Activated CD4-positive, alpha-beta T cell treated with anti-CD3 and anti-CD28 coated beads for 24 hours (primary cell): ENCODE data around the gene PATL2.
"Not testable (repeated sequence)": the region's sequence is repeated elsewhere in the genome, so short reads cannot be mapped to it uniquely, and the experiment has no call there.

Experiments used
- DNase-seq, 2 donors: peaks; one replicate each; pipeline ENCODE4 v3.0.0-alpha.2; 2020; ENCODE audit warnings: low read depth in 2 of 2

The PATL2 gene

DNA sequence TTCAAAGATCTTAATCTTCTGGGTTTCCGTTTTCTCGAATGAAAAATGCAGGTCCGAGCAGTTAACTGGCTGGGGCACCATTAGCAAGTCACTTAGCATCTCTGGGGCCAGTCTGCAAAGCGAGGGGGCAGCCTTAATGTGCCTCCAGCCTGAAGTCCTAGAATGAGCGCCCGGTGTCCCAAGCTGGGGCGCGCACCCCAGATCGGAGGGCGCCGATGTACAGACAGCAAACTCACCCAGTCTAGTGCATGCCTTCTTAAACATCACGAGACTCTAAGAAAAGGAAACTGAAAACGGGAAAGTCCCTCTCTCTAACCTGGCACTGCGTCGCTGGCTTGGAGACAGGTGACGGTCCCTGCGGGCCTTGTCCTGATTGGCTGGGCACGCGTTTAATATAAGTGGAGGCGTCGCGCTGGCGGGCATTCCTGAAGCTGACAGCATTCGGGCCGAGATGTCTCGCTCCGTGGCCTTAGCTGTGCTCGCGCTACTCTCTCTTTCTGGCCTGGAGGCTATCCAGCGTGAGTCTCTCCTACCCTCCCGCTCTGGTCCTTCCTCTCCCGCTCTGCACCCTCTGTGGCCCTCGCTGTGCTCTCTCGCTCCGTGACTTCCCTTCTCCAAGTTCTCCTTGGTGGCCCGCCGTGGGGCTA, at the start of gene PATL2, which contains the start of gene B2M:
TSS of gene PATL2 (minus strand) at position 228 of the 647 bp plus-strand sequence. CDS start 34,833 bp downstream, outside the sequence.
TSS of gene B2M (plus strand) at position 422 of the 647 bp plus-strand sequence. CDS start at position 452, 30 bp downstream.
- DNase-seq = peak; percentile 91 to 95

DNA sequence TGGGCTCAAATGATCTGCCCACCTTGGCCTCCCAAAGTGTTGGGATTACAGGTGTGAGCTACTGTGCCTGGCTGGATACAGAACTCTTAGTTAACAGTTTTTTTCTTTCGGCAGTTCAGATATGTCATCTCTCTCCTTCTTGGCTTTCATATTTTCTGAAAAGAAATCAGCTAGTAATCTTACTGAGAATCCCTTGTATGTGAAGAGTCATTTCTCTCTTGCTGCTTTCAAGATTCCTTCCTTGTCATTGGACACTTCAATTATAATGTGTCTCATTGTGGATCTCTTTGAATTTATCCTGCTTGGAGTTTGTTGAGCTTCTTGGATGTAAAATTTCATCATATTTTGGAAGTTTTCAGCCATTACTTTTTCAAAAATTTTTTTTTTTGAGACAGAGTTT, 42.2 kb upstream of the PATL2 start:
- DNase-seq = no peak

DNA sequence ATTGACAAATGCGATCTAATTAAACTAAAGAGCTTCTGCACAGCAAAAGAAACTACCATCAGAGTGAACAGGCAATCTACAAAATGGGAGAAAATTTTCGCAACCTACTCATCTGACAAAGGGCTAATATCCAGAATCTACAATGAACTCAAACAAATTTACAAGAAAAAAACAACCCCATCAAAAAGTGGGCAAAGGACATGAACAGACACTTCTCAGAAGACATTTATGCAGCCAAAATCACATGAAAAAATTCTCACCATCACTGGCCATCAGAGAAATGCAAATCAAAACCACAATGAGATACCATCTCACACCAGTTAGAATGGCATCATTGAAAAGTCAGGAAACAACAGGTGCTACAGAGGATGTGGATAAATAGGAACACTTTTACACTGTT, 32.3 kb upstream of the PATL2 start:
- DNase-seq = not testable (repeated sequence)

DNA sequence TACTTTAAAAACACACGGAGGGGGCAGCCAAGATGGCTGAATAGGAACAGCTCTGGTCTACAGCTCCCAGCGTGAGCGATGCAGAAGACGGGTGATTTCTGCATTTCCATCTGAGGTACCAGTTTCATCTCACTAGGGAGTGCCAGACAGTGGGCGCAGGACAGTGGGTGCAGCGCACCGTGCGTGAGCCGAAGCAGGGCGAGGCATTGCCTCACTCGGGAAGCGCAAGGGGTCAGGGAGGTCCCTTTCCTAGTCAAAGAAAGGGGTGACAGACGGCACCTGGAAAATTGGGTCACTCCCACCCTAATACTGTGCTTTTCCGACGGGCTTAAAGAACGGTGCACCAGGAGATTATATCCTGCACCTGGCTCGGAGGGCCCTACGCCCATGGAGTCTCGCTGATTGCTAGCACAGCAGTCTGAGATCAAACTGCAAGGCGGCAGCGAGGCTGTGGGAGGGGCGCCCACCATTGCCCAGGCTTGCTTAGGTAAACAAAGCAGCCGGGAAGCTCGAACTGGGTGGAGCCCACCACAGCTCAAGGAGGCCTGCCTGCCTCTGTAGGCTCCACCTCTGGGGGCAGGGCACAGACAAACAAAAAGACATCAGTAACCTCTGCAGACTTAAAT, 28.2 kb upstream of the PATL2 start:
- DNase-seq = not testable (repeated sequence)

DNA sequence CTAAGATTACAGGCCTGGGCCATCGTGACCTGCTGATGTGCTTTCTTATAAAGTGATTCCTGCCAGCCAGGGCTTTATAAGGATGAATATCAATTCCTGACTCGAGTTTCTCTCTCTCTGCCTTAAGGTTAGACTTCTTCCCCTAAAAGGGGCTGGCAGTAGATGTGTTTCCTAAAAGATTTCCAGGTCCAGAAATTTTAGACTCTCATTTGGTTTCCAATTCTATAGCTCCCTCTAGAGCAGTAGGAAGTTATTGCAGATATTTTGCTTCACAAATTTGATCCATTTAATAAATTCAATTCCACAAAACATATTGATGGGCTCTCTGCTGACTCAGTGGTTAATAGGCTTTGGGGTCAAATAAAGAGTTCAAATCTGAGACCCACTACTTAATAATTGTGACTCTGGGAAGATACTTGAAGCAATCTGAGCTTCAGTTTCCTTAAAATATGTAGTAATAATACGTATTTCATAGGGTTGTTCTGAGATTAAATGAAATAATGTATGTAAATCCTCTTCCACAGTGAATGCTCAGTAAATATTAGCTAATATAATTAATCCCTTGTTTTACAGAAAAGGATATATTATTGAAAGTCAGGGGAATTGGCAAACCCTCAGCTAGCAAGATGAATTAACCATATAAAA, 27.3 kb upstream of the PATL2 start:
- DNase-seq = no peak

DNA sequence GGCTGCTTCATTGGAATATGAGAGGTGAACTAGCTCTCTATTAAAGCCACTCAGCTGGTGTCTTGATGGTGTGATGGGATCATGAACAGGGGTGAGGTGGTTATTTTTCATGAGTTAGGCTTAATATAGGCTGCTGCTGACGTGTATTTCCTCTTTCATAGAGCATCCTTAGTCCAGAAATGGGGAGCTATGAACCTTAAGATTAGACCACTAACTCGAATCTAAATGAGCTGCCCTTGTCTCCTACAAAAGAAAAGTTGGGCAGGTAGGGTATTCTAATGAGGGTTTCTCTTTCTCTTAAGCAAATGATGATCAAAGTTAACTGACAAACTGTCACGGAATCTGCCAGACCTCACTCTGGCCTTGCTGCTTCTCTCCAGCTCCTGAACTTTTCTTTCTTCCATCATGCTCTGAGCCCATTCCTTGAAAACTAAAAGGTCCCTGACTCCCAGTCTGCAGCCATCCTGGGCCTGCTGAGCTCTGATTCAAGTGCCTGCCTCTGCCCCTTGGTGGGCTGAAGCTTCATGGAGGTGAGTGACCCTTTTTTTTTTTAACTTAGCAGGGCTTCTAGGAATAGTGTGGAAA, 25.1 kb upstream of the PATL2 start, which contains the start of gene TRIM69:
TSS of gene TRIM69 (plus strand) at position 348 of the 585 bp plus-strand sequence. CDS start at position 525, 177 bp downstream.
- DNase-seq = no peak

DNA sequence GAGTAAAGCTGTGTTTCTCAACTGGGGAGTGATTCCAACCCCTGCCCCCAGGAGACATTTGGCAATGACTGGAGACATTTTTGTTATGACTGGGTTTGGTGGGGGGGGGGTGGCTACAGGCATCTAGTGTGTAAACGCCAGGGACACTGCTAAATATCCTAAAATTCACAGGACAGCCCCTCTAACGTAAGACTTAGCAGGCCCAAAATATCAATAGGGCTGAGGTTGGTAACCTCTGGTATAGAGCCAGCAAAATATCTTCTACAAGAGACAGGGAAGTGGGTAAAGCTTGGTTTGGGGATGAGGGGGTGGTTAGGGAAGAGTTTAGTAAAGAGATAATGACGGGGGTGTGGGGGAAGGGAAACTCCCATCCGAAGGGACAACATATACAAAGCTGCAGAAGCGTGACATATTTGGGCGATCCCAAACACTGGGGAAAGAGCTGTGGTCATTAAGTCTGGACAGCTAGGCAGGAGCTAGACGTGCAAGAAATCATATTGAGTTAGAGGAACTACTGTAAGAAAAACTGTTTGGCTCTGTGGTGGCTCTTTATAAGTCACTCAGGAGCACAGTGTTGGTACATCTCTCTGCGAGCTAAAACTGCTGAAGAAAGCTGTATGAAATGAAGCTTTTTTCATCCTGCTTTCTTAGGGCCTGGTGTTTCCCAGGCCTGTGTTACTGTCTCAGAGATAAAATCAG, 24.5 kb upstream of the PATL2 start:
- DNase-seq = no peak

DNA sequence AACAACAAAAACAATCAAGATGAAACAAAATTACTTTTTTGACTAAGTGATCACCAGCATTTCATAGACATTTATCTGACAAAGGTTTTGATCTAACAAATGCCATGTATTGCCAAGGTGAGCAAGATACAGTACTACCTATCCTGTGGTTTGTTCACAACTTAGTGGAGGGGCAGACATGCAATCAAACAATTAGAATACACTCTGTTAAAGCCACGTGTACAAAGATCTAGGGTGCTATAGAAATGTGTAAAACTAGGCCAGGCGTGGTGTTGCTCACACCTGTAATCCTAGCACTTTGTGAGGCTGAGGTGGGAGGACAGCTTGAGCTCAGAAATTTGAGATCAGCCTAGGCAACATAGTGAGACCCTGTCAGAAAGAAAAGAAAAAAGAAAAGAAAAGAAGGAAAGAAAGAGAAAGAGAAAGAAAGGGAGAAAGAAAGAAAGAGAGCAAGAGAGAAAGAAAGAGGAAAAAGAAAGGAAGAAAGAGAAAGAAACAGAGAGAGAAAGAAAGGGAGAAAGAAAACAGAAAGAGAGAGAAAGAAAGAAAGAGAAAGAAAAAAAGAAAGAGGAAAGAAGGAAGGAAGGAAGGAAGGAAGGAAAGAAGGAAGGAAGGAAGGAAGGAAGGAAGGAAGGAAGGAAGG, 23.8 kb upstream of the PATL2 start:
- DNase-seq = no peak

DNA sequence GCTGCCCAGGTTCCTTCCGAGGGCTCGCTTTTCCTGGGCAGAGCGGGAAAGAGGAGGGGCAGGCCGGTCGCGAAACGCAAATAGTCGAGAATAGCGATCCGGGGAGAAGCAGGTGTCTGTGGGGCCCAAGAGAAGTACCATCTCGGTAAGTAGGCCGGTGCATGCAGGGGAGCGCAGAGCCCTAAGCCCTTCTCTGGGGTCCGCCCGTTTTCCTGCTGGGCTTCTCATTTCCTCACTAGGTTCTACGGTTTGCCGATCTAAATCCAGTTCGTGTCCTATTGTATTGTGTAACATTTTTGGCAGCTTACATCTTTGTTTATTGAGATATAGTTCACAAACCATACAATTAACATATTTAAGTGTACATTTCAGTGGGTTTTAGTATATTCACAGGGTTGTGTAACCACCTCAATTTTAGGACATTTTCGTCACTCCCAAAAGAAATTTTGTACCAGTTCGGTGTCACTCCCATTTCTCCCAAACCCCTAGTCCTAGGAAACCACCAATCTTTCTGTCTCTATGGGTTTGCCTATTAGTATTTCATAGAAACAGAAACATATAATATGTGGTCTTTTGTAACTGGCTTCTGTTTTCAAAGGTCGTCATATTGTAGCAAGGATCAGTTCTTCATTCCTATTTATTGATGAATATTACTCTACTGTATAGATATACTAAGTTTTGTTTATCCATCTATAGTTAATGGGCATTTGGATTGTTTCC, 18.4 kb upstream of the PATL2 start:
- DNase-seq = no peak

DNA sequence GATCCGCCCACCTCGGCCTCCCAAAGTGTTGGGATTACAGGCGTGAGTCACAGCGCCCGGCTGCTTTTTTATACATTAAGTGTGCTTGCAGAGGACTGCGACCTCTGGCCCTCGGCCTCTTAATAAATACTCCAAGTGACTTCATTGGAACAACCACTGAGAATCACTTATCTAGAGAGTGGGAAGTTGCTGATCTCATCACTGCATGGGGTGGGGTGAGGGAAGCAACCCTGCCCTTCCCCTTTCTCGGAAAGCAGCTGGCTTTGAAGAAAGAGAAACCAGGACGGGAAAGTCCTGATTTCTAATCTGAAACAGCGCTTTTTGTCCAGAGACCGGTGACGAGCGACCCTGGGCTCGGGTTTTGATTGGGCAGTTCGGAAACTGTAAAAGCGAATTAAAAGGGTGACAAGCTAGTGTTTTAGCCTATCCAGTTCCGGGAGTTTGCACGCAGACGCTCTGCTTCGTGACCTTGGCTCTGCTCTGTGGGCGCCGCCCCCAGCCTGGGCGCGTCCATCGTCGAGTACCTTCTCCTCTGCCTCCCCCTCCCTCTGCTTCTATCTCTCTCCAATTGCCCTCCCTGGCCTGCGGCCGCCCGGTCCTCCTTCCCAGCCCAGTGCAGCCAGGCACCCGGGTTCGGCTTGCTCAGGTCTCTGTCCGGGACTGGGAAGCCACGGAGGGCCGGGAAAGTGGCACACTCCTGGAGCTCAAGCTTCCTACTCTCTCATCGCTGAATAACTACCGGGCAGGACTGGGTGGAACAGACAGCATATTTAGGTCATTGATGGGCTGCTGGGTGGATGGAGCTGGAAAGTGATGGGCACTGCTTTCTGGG, 17.7 kb upstream of the PATL2 start:
- DNase-seq = peak; percentile 85 to 89

DNA sequence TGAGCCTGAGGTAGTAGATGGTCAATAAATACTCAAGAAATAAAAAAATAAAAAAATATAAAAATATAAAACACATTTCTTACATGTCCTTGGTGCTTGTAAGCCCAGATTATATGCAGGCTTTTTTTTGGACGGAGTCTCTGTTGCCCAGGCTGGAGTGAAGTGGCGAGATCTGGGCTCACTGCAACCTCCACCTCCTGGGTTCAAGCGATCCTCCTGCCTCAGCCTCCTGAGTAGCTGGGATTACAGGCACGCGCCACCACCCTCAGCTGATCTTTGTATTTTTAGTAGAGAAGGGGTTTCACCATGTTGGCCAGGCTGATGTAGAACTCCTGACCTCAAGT, 17.1 kb upstream of the PATL2 start:
- not testable (repeated sequence) for DNase-seq

DNA sequence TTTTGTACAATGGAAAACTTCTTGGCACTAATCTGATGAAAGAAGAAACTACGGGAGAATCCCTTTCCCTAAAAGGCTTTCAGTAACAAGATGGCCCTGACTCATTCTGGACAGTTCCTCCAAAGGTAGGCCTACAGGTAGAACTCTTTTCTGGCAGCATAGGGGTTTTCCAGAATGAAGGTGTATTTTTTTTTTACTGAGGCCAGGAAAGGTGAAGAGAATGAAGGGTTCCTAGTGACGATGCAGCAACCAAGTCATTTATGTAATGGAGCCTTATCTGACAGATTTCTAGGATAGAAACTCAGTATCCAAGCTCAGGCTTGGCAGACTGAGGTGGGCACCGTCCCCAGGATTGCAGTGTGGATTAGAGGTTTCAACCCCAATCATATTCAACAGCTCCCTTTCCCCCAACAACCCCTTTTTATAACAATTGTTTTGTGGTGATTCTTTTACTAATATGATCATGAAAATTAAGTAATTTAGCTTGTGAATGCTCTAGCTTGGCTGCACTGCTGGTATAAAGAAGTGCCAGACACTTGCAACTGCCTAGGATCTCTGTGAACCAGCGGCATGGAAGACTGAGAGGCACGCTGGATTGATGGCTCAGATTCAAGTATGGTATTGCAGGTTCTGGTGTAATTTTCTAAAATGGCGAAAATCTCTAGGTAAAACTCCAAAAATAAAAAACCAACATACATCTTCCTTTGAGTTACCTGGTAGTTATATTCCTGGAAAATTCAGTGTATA, 16.5 kb upstream of the PATL2 start:
- no peak for DNase-seq

DNA sequence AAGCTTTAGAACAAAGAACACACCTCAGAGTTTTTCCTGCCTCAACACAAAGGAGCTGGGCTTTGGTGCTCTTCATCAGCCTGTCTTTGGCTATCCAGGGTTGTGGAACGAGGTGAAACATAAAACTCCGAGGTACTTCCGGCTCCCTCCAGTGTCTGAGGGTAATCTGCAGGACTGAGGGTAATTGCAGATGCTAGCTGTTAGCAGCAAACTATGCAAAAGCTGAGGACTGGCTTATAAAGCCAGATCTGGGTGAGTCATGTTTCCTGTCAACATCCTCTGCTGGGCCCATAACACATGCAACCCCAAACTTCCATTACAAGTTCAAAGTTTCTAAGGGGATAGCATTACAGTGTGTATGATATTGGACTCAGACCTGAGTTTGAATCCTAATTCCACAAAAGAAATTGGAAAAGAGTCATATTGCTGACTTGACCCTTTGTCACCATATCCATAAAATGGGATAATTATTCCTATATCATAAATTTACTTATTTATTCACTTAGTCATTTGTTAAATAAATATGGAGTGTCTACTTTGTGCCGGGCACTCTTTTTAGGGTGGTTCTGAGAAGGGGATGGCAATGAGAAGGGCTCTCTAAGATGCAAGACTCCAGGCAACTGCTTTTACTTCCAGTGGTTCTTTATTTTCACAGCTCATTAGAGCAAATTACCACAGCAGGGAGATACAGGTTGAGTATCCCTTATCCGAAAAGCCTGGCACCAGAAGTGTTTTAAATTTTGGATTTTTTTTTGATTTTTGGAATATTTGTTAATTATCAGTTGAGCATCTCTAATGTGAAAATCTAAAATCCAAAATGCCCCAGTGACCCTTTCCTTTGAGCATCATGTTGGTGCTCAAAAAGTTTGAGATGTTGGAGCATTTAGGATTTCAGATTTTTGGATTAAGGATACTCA, 15.7 kb upstream of the PATL2 start:
- DNase-seq = peak in 1 of 2 donors; percentile 67

DNA sequence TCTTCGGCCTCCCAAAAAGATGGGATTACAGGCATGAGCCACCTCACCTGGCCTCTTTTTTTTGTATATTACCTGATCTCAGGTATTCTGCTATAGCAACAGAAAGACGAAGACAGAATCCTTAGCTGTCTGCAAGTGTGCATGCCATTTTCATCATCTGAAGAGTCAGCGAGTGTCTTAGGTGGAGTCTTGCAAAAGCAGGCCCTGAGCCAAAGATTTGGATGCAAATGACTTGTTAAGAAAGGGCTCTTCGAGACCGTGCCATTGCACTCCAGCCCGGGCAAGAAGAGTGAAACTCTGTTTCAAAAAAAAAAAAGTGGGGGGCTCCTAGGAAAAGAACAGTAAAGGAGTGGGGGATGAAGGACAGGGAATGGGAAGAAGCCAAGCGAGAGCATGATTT, 15.0 kb upstream of the PATL2 start:
- DNase-seq = no peak

DNA sequence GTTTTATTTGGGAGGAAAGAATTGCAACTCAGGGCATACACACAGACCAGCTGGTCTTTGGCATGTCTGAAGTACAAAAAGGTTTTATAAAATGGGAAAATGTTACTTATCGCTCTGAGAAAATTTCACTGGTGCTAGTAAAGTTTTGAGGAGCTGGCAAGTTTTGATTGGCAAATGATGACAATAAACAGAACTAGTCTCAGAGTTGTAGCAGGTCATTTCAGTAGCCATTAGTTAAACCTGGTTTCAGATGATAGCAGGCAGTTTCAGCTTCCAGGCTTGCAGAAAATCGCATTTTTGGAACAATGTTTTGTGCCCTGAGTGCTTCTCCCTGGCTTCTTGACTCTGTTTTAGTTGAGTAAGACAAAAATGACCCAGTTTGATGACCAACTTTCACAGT, 10.9 kb upstream of the PATL2 start:
- no peak for DNase-seq

DNA sequence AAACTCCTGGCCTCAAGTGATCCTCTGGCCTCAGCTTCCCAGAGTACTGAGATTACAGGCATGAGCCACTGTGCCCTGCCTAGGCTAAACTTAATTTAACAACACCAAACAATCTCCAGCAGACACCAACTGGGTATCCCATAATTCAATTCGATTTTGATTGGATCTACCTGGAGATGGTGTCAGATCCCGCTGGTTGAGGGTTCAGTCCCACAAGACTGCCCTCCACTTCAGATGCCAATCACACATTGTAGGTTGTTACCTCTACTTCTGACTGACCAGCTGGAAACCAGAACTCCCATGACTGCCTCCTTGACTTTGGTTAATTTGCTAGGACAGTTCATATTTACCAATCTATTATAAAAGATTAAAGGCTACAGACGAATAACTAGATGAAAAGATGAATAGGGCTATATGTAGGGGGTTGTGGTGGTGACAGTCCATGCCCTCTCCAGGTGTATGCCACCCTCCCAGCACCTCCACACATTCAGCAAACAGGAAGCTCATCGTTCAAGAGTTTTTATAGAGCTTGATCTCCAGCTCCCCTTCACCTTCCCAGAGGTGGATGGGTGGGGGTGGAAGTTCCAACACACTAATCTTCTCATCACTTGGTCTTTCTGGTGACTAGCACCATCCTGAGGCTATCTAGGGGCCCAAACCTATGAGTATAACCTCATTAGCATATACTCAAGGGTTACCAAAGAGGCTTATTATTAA, 9.5 kb upstream of the PATL2 start:
- DNase-seq = no peak

DNA sequence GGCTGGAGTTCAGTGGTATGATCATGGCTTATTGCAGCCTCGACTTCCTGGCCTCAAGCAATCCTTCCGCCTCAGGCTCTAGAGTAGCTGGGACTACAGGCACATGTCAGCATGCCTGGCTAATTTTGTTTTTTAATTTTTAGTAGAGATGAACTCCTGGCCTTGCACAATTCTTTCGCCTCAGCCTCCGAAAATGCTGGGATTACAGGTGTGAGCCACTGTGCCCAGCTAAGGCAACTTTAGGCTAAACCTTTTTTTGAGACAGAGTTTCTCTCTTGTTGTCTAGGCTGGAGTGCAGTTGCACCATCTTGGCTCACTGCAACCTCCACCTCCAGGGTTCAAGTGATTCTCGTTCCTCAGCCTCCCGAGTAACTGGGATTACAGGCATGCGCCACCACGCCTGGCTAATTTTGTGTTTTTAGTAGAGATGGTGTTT, 8.9 kb upstream of the PATL2 start:
- not testable (repeated sequence) for DNase-seq
